ENCODE data around the gene ZFPM1.
"Not testable (repeated sequence)": the region's sequence is repeated elsewhere in the genome, so short reads cannot be mapped to it uniquely, and the experiment has no call there.

ZFPM1 gene

GRCh38 chr16:88482630-88483391, 29.7 kb downstream of the ZFPM1 start:
- no peak for DNase-seq

- DNase-seq, result no peak
Measured at GRCh38 chr16:88483392-88483641, 30.2 kb downstream of the ZFPM1 start.

- no peak for DNase-seq
Measured at GRCh38 chr16:88484505-88485365, 31.7 kb downstream of the ZFPM1 start.

- not testable (repeated sequence) for DNase-seq
Measured at GRCh38 chr16:88485366-88485741, 32.3 kb downstream of the ZFPM1 start.

GRCh38 chr16:88486398-88487123, 33.5 kb downstream of the ZFPM1 start:
- no peak for DNase-seq

- no peak for DNase-seq
Measured at GRCh38 chr16:88487124-88487432, 34.0 kb downstream of the ZFPM1 start.

GRCh38 chr16:88487920-88488851, 35.1 kb downstream of the ZFPM1 start:
- no peak for DNase-seq

GRCh38 chr16:88489163-88489741, 36.2 kb downstream of the ZFPM1 start:
- no peak for DNase-seq

GRCh38 chr16:88491001-88491559, 38.0 kb downstream of the ZFPM1 start:
- no peak for DNase-seq

GRCh38 chr16:88491560-88492310, 38.7 kb downstream of the ZFPM1 start:
- DNase-seq, result no peak

GRCh38 chr16:88493879-88494278, 40.8 kb downstream of the ZFPM1 start:
- no peak for DNase-seq

- DNase-seq, result no peak
Measured at GRCh38 chr16:88494335-88495154, 41.5 kb downstream of the ZFPM1 start.

- DNase-seq, result no peak
Measured at GRCh38 chr16:88495268-88495772, 42.2 kb downstream of the ZFPM1 start.

- no peak for DNase-seq
Measured at GRCh38 chr16:88497561-88498462, 44.7 kb downstream of the ZFPM1 start.

- no peak for DNase-seq
Measured at GRCh38 chr16:88498576-88499208, 45.6 kb downstream of the ZFPM1 start.

GRCh38 chr16:88499292-88499691, 46.2 kb downstream of the ZFPM1 start:
- DNase-seq, result no peak

- DNase-seq, result no peak
Measured at GRCh38 chr16:88499836-88500251, 46.8 kb downstream of the ZFPM1 start.

GRCh38 chr16:88500255-88500661, 47.2 kb downstream of the ZFPM1 start:
- DNase-seq, result no peak

- DNase-seq, result no peak
Measured at GRCh38 chr16:88502371-88502770, 49.3 kb downstream of the ZFPM1 start.

All from activated CD4-positive, alpha-beta T cell treated with anti-CD3 and anti-CD28 coated beads, Interleukin-2, amount 50 U/mL, for 16 hours (primary cell).